Activated CD4-positive, alpha-beta T cell treated with anti-CD3 and anti-CD28 coated beads, Interleukin-2, amount 50 U/mL, for 1 hour (primary cell): ENCODE data around the gene CD274.
"Not testable (repeated sequence)": the region's sequence is repeated elsewhere in the genome, so short reads cannot be mapped to it uniquely, and the experiment has no call there.

Experiments used
- DNase-seq: peaks from one replicate; pipeline ENCODE4 v3.0.0-alpha.2; 2020

The CD274 gene

GRCh38 chr9:5438301-5439162, 11.8 kb upstream of the CD274 start:
- peak; percentile 51 for DNase-seq

GRCh38 chr9:5440426-5440825, 9.9 kb upstream of the CD274 start:
- DNase-seq: no peak

DNA sequence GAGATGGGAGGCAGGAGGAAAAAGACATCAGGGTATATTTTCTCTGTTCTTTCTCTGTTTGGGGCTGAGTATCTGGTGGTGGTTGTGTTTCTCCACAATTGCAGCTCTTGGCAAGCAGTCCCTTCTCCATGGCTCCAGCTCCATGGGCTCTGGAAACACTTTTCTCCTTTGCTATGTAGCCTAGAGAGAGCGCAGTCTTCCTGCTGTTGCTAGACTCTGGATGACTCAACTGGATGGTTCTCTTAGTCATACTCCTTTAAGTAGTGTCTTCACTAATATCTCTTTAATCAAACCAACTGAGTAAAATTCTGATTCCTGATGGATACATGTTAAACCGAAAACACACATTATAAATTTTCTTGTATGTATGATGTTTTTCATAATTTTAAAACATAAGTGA, 9.3 kb upstream of the CD274 start:
- no peak for DNase-seq

DNA sequence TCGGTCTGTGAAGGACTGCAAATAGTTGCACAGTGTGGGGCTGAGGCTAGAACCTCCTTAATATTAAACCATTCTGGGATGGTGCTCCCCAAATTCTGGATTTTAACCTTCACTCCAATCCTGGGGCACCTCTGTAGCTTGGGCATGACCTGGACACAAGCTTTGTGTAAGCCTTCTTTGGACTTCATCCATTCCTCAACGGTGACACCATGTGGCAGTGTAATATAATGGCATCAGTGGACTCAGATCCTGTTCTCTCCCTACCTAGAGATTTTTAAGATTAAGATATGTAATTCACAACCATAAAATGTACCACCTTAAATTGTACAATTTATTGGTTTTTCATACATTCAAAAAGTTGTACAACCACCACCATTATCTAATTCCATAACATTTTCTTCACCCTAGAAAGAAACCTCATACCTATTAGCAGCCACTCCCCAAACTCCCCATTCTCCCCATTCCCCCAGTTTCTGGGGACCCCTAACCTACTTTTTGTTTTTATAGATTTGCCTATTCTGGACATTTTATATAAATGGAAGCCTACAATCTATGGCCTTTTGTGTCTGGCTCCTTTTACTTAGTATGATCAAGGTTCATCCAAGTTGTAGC, 7.8 kb upstream of the CD274 start:
- DNase-seq: no peak

- no peak for DNase-seq
Measured at GRCh38 chr9:5443850-5444249, 6.5 kb upstream of the CD274 start.

GRCh38 chr9:5445096-5445495, 5.2 kb upstream of the CD274 start:
- not testable (repeated sequence) for DNase-seq

DNA sequence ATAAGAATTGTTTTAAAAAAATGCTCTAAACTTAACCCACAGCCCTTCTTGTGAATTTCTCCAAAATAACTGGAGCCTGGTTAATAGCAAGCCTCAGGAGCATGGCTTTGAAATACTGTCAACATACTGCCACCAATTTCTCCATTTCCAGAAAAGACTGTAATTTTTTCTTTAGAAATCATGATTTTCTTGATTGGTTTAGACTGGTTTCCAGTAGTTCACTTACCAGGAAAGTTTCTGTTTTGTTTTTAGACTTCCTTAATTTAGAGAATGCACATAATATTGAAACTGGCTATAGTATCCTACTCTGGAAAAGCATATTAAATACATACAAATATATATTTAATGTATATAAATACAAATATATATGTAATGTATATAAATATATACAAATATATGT, 4.5 kb upstream of the CD274 start:
- no peak for DNase-seq

DNA sequence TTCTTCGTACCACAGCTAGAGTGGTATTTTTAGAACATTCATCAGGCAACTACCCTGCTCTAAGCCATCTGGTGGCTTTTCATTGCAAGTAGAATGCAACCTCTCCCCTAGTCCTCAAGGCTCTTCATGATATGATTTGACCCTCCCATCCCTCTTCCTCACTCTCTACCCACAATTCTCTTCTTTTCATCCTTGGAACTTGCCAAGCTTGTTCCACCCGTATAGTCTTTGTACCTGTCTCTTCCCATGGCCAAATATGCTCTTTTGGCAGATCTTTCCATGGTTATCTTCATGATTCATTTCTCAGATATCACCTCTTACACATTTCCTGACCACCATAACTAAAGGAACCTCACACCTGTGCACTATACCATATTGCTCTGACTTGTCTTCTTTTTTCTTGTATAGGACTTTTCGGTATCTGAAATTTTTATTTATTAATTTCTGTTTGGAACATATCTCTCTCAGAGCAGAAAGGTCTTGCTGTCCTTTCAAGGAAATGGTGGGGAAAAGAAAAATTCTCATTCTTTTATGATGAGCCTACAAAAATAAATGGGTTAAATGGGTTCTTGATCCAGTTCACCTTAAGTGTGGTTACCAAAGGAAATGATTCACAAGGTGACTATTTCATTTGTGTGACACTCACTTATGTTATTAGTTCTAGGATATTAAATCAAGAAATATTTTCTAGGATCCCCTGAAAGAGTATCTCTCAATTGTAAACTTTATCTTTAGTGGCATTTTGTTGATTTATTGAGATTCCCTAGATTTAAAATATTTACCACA, 3.7 kb upstream of the CD274 start:
- DNase-seq: no peak

DNA sequence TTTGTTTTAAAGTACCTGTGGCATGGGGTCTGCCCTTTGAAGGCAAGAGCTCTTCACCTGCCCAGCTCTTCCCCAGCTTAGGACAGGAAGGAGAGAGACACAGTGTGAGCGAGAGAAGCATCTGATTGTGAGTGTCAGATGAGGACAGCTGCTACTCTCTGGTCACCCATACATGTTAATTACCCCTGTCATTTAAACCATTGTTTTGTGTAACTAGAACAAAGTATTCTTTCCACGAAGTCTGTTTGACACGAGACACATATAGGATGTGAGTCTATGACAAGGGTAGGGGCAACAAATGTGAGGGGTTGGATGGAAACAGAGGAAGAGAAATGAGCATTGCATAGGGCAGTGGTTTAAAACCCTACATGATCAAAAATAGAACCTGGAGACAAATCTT, 3.0 kb upstream of the CD274 start:
- DNase-seq: no peak

DNA sequence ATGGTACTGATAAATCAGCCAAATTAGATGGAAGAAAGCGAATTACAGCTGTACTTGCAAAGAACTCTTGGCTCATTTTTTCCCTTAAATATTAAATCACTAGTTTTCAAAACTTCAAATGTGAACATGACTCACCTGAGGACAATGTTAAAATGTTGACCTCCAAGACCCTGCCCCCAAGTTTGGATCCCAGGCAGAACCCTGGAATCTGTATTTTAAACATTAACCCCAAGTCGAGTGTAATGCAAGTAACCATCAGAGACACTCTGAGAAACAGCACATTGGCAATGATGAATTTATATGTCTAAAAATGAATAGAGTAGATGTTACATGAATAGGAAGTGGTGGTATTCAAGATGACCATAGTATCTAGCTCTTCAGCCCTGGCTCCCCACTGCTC, 2.3 kb upstream of the CD274 start:
- DNase-seq: no peak

- no peak for DNase-seq
Measured at GRCh38 chr9:5448461-5449435, 1.6 kb upstream of the CD274 start.

- DNase-seq: no peak
Measured at GRCh38 chr9:5449521-5450358, 602 bp upstream of the CD274 start.

- DNase-seq: no peak
Measured at GRCh38 chr9:5452286-5452609, 1.9 kb downstream of the CD274 start.

GRCh38 chr9:5453004-5453403, 2.7 kb downstream of the CD274 start:
- DNase-seq: no peak

DNA sequence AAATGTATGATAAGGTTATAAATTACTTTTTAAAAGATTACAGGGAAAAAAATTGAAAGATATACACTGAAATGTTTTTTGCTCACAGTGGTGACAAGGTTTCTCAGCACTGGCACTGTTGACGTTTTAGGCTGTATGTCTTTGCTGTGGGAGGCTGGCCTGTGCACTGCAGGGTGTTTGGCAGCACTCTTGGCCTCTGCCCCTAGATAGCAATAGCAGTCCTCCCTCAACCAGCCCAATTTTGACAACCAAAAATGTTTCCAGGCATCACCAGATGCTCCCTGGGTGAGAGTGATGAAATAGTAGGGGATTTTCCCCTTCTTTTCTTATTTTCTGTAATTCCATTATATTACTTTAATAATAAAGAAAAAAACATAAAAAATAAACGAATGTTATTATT, 3.3 kb downstream of the CD274 start:
- DNase-seq: no peak

GRCh38 chr9:5455181-5455580, 4.8 kb downstream of the CD274 start:
- DNase-seq: no peak

- DNase-seq: no peak
Measured at GRCh38 chr9:5459289-5459829, 9.0 kb downstream of the CD274 start.

DNA sequence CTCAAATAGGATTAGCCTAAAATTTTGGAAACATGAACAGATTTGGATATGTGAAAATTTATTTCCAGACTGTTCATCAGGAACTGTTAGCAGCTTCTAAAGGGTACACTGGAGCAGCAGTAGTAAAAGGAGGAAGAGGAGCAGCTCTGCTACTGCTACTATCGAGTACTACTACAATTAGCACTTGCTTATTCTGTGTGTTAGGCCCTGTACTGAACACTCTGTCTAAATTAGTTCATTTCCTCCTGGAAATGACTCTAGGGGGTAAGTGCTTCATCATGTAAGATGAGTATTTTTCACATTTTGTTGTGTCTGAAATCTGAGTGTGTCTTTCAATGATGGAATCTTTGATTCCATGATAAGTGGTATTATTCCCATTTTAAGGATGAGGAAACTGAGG, 9.8 kb downstream of the CD274 start:
- DNase-seq: no peak

DNA sequence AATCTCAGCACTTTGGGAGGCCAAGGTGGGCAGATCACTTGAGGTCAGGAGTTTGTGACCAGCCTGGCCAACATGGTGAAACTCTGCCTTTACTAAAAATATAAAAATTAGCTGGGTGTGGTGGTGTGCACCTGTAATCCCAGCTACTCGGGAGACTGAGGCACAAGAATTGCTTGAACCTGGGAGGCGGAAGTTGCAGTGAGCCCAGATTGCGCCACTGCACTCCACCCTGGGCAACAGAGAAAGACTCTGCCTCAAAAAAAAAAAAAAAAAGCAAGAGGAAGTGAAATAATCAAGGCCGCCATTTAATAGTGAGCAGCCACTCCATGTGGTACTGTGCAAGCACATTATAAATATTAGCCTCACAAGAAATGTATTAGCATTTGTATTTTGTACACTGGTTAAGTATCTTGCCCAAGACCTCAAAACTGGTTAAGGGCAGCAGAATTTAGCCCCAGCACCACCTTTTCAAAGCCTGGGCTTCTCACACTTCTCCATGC, 14.5 kb downstream of the CD274 start:
- DNase-seq: not testable (repeated sequence)

- DNase-seq: no peak
Measured at GRCh38 chr9:5466005-5466404, 15.7 kb downstream of the CD274 start.

DNA sequence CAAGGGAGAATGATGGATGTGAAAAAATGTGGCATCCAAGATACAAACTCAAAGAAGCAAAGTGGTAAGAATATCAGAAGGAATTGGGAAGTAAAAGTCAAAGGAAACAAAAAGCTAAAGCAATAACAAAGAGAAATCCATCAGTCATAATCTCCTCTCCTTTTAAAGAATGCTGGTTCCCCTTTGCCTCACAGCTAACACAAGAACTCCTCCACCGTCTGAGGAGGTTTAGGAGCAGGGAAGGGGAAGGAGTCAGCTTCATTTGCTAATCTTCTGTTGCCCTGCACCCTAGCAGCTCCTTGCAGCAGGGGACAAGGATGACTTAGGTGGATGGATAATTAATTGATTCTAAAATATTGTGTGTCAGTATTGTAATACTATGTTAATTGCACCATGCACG, 16.4 kb downstream of the CD274 start:
- no peak for DNase-seq
